ENCODE measurements around the gene MYOCD. TPM values are rescaled to one million over a fixed set of nuclear protein-coding genes. Genes with fewer than 3 reads are reported as not detected.

MYOCD gene
- total and polyA plus RNA-seq, 4 donors: 0.73 to 6.1 (median 3.1) TPM

GRCh38 chr17:12672947-12673346, 7.3 kb downstream of the MYOCD start:
- Histone ChIP-seq H3K36me3 (ENCODE audit: control insufficient read depth in 4 of 4, insufficient read depth in 4 of 4, low read length in 4 of 4) (no peaks in the 10 kb centered on the region), H3K27ac (ENCODE audit: low read depth in 1 of 2, low read length in 1 of 2) (peak overlapping the region in 1 of 2 donors; percentile 33), H3K9me3 (ENCODE audit: control insufficient read depth in 4 of 4, insufficient read depth in 3 of 4, low read length in 3 of 4) (no peaks in the 10 kb centered on the region), H3K4me1 (ENCODE audit: control insufficient read depth in 5 of 5, insufficient read depth in 5 of 5, low read length in 5 of 5) (peaks cover 0 to 12% (median 0%) of the 10 kb centered on the region in 5 donors), H3K4me3 (no peak overlapping the region), H3K9ac (ENCODE audit: insufficient read depth in 1 of 2, low read length in 2 of 2) (no peak overlapping the region), H3K27me3 (ENCODE audit: control insufficient read depth in 3 of 3, insufficient read depth in 3 of 3, low read length in 2 of 3) (no peaks in the 10 kb centered on the region)
- ATAC-seq (ENCODE audit: insufficient read depth, low FRiP score) (no peak), DNase-seq (peak in 2 of 3 donors; percentile 15 to 49)
- 78 to 81% methylated on average over 2 of the region's 2 CpGs for WGBS, 2 donors
- no peak for TF ChIP-seq CTCF (IDR thresholded peaks at IDR 0.05; ENCODE audit: control extremely low read depth, extremely low read depth)

DNA sequence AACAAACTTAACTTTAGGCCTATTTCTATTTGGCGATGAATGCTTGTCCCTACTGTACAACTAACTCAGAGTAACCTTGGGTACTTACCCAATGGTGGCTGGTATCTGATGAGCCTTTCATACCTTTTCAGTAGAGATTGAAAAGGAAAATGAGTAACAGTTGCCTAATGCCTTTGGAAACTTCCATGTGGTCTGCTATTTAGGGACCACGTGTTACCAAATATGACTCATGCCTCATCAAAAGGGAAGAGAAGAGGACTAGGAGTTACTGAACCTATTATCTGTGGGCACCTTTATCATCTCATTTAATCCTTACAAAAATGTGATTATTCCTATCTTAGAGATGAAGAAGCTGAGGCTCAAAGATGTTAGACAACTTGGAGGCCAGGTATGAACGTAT, 8.1 kb downstream of the MYOCD start:
- ATAC-seq (ENCODE audit: insufficient read depth, low FRiP score): no peak
- H3K4me1 ChIP-seq (ENCODE audit: control insufficient read depth in 5 of 5, insufficient read depth in 5 of 5, low read length in 5 of 5): peaks cover 0 to 12% (median 0%) of the 10 kb centered on the region in 5 donors
- no peak overlapping the region for H3K4me3 ChIP-seq
- no peaks in the 10 kb centered on the region for H3K9me3 ChIP-seq (ENCODE audit: control insufficient read depth in 4 of 4, insufficient read depth in 3 of 4, low read length in 3 of 4)
- H3K27me3 ChIP-seq (ENCODE audit: control insufficient read depth in 3 of 3, insufficient read depth in 3 of 3, low read length in 2 of 3): peaks cover 0 to 2% (median 0%) of the 10 kb centered on the region in 3 donors
- peak overlapping the region in 1 of 2 donors; percentile 70 for H3K27ac ChIP-seq (ENCODE audit: low read depth in 1 of 2, low read length in 1 of 2)
- no peak overlapping the region for H3K9ac ChIP-seq (ENCODE audit: insufficient read depth in 1 of 2, low read length in 2 of 2)
- WGBS, 2 donors: 85 to 87% methylated on average over 3 of the region's 3 CpGs
- DNase-seq: no peak
- no peak for TF ChIP-seq CTCF (IDR thresholded peaks at IDR 0.05; ENCODE audit: control extremely low read depth, extremely low read depth)
- H3K36me3 ChIP-seq (ENCODE audit: control insufficient read depth in 4 of 4, insufficient read depth in 4 of 4, low read length in 4 of 4): no peaks in the 10 kb centered on the region

- 49 to 61% methylated on average over 14 of the region's 14 CpGs for WGBS, 2 donors
- no peak for TF ChIP-seq CTCF (IDR thresholded peaks at IDR 0.05; ENCODE audit: control extremely low read depth, extremely low read depth)
These were observed 14.8 kb downstream of the MYOCD start for GRCh38 chr17:12680407-12680897.

DNA sequence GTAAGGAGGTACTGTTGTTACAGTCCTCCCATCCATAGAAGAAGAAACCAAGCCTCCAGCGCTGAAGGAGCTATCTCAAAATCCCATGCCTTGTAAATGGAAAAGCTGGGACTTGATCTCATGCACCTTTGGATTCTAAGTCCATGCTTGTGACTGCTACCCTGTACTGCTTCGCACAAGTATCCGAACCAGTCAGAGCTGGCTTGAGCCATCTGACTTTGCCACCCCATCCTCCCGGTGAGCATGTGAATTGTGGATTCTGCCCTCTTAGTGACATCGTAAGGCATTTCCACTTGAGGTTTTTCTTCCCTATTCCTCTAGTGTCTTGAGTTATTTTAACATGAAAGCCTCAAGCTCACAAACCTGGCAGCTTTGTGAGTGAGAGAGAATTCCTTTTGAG, 15.3 kb downstream of the MYOCD start:
- H3K27me3 ChIP-seq (ENCODE audit: control insufficient read depth in 3 of 3, insufficient read depth in 3 of 3, low read length in 2 of 3): peaks cover 0 to 28% (median 5%) of the 10 kb centered on the region in 3 donors
- no peak for ATAC-seq (ENCODE audit: insufficient read depth, low FRiP score)
- 74 to 88% methylated on average over 5 of the region's 5 CpGs for WGBS, 2 donors
- TF ChIP-seq CTCF (IDR thresholded peaks at IDR 0.05; ENCODE audit: control extremely low read depth, extremely low read depth): no peak
- H3K9me3 ChIP-seq (ENCODE audit: control insufficient read depth in 4 of 4, insufficient read depth in 3 of 4, low read length in 3 of 4): no peaks in the 10 kb centered on the region
- no peak overlapping the region for H3K9ac ChIP-seq (ENCODE audit: insufficient read depth in 1 of 2, low read length in 2 of 2)
- H3K4me3 ChIP-seq: no peak overlapping the region
- peak overlapping the region in 1 of 2 donors; percentile 86 for H3K27ac ChIP-seq (ENCODE audit: low read depth in 1 of 2, low read length in 1 of 2)
- peak in 1 of 3 donors; percentile 1 for DNase-seq
- H3K4me1 ChIP-seq (ENCODE audit: control insufficient read depth in 5 of 5, insufficient read depth in 5 of 5, low read length in 5 of 5): peaks cover 0 to 8% (median 0%) of the 10 kb centered on the region in 5 donors
- no peaks in the 10 kb centered on the region for H3K36me3 ChIP-seq (ENCODE audit: control insufficient read depth in 4 of 4, insufficient read depth in 4 of 4, low read length in 4 of 4)

More at GRCh38 chr17:12680407-12680897, 14.8 kb downstream of the MYOCD start:
- peaks cover 0 to 8% (median 0%) of the 10 kb centered on the region in 5 donors for H3K4me1 ChIP-seq (ENCODE audit: control insufficient read depth in 5 of 5, insufficient read depth in 5 of 5, low read length in 5 of 5)
- no peak overlapping the region for H3K4me3 ChIP-seq
- H3K9me3 ChIP-seq (ENCODE audit: control insufficient read depth in 4 of 4, insufficient read depth in 3 of 4, low read length in 3 of 4): no peaks in the 10 kb centered on the region
- no peak overlapping the region for H3K9ac ChIP-seq (ENCODE audit: insufficient read depth in 1 of 2, low read length in 2 of 2)
- peak overlapping the region in 1 of 2 donors; percentile 86 for H3K27ac ChIP-seq (ENCODE audit: low read depth in 1 of 2, low read length in 1 of 2)
- DNase-seq: peak; percentile 40 to 54 (median 50)
- peaks cover 0 to 28% (median 5%) of the 10 kb centered on the region in 3 donors for H3K27me3 ChIP-seq (ENCODE audit: control insufficient read depth in 3 of 3, insufficient read depth in 3 of 3, low read length in 2 of 3)
- no peak for ATAC-seq (ENCODE audit: insufficient read depth, low FRiP score)
- H3K36me3 ChIP-seq (ENCODE audit: control insufficient read depth in 4 of 4, insufficient read depth in 4 of 4, low read length in 4 of 4): no peaks in the 10 kb centered on the region
